Fibroblast of villous mesenchyme (primary cell): Measurements from ENCODE around the gene SMNDC1. TPM values are rescaled to one million over a fixed set of nuclear protein-coding genes. Genes with fewer than 3 reads are reported as not detected.

Experiments
- DNase-seq: peaks from one replicate; pipeline ENCODE4 v3.0.0-alpha.2; 2010; ENCODE audit warnings: low read depth
- H3K4me3 ChIP-seq: 2 replicates; pipeline ENCODE4 v1.5.1; 2011; ENCODE audit warnings: low read depth, mild to moderate bottlenecking, low read length
- total RNA-seq: library from RNA; depleted of rRNA; stranded (reverse); fragments of >200 nt; gene quantifications from 2 replicates; pipeline ENCODE4 v1.2.3, GENCODE V29; 2012
- TF ChIP-seq, protein P1 (sequence below): IDR thresholded peaks from 2 replicates; pipeline ENCODE4 v1.5.1; 2012; ENCODE audit warnings: low read depth, mild to moderate bottlenecking, low read length; ENCODE audit not compliant: insufficient read depth

SMNDC1 gene
- 6.8 and 11.7 TPM in 2 replicates for total RNA-seq

DNA sequence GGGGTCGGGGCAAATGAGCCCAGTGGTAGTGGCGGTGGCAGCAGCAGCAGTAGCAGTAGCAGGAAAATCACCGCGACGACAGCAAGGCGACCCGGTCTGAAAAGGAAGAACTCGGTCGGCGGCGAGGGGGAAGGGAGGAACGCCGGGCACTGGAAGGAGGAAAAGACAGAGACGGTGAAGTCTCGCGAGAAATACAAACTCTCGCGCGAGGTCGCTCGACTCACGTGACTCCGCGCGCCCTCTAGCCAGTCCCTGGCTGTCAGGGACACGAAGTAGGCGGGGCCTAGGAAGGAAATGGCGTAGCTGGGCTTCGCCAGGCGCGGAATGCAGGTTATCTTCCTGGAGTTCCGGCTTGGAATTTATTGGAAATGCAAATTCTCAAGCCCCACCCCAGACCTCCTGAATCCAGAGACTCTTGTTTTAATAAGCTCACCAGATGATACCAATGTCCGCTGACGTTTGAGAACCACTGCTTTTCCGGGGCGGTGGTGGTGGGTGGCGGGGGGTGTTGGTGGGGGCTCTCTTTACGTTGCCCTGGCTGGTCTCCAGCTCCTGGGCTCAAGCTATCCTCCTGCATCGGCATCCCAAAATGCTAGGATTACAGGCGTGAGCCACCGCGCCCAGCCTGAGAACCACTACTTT lies at the start of gene SMNDC1:
Gene SMNDC1 (minus strand): TSS at position 141 of the 642 bp plus-strand sequence. CDS start 1,333 bp downstream, outside the sequence.
- peak; percentile 99 for DNase-seq
- H3K4me3 ChIP-seq, result peak within 1 kb of the TSS; percentile 94
- TF ChIP-seq, protein P1, sequence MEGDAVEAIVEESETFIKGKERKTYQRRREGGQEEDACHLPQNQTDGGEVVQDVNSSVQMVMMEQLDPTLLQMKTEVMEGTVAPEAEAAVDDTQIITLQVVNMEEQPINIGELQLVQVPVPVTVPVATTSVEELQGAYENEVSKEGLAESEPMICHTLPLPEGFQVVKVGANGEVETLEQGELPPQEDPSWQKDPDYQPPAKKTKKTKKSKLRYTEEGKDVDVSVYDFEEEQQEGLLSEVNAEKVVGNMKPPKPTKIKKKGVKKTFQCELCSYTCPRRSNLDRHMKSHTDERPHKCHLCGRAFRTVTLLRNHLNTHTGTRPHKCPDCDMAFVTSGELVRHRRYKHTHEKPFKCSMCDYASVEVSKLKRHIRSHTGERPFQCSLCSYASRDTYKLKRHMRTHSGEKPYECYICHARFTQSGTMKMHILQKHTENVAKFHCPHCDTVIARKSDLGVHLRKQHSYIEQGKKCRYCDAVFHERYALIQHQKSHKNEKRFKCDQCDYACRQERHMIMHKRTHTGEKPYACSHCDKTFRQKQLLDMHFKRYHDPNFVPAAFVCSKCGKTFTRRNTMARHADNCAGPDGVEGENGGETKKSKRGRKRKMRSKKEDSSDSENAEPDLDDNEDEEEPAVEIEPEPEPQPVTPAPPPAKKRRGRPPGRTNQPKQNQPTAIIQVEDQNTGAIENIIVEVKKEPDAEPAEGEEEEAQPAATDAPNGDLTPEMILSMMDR, result no peak

DNA sequence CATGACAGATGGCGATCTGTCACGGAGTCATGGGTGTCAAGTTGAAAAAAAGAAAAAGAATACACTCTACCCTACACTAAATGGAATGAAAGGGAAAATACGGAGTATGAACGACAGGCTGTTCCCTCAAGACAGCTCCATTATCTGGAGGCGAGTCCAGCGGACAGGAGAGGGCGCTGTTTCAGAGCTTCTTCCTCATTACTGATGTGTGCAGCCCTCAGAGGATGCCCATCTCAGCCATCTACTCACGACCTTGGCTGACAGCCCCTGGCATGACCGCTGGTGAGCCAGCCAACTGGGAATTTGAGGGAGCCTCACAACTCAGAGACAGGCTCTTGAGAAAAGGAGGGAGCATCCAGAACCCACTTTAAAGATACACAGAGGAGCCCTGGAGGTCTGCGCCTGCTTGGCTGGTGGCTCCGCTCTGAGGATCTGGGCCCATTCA lies 49.6 kb upstream of the SMNDC1 start:
- DNase-seq, result peak; percentile 84
- TF ChIP-seq, protein P1, result peak; percentile 86
- H3K4me3 ChIP-seq, result no peak overlapping the region

DNA sequence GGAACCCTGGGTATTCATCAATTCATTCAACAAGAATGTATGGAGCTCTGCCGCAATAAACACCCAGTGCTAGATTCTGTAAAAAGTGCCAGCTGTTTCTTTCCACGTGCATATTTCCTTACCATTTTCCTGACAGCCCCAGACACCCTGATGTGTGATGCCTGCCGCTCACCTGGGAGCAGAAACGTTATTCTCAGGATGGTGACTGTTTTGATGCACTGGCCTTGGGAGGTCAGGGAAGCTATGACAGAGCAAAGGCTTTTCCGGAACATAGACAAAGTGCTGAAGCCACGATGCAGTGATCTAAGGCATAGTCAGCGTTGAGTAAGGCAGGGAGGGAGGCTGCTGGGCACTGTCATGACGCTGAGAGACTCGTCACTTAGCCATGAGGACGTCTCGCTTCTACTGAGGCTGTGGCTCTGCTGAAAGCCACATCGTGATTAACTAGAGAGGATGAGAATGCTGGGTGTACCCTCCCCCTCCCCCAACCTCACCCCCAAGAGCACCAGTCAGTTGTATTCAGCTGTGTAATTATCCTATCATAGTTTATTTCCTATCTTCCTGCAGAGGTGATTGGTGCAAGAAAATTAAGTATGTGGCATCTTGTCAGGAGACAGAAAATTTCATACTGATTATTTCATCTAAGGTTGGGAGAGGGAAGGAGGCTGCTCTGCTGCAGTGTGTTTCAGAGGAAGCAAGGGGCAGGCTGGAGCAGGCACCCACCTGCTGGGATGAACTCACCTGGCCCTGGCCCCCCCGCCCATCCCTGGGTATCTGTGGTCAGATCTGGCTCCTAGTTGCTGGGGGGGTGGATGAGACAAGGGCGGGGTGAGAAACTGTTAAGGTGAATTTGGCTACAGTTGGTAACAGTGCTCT lies 48.8 kb upstream of the SMNDC1 start:
- DNase-seq, result peak; percentile 85
- no peak overlapping the region for H3K4me3 ChIP-seq
- TF ChIP-seq, protein P1, result peak; percentile 11

DNA sequence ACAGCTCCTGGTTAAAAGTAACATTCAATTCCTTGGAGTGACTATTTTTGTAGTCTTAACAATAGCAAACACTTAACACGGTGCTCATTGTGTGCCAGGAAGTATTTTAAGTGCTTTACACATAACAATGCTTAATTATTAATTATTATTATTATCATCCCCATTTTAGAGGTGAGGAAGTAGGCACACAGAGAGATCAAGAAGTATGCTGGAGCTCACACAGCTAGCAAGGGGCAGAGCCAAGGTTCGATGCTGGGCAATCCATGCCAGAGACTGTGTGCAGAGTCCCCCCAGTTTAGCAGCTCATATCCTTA lies 48.2 kb upstream of the SMNDC1 start:
- no peak overlapping the region for H3K4me3 ChIP-seq
- no peak for DNase-seq
- TF ChIP-seq, protein P1, result no peak

DNA sequence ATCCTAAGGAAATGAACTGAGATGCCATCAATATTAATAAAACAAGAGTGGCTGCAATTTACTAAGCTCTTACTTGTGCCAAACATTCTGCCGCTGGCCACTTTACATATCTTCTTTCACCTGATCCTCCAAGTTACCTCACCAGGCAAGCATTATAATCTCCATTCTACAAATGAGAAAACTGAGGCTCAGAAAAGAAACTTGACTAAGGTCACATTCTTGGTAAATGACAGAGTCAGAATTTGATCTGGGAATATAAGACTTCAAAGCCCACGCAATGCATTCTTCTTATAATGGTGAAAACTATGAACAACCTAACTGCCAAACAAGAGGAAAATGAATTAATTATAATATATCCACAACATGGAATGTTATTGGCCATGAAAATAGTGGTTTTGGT lies 46.1 kb upstream of the SMNDC1 start:
- H3K4me3 ChIP-seq, result no peak overlapping the region

DNA sequence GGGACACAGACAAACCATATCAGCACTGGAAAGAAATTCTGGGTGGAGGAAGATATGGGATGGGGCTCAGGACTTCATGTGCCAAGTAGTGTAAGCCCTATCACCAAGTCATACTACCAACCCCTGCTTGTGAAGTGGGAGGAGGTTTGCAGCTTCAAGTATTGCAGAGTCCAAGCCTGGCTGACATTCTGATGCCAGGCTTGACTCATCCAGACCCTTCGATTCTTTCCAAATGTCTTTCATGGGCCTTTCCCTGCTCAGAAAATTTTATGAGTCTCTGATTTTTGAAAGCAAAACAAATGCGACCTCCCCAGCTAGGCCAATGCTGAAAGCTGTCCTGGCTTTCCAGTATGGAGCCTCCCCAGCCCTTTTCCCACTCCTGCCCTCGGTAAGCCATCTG lies 45.1 kb upstream of the SMNDC1 start:
- TF ChIP-seq, protein P1, result no peak
- H3K4me3 ChIP-seq, result no peak overlapping the region
- no peak for DNase-seq

More for the DNA sequence above, 46.1 kb upstream of the SMNDC1 start:
- TF ChIP-seq, protein P1, result no peak
- DNase-seq, result no peak
